Measurements from ENCODE around the gene CA11.

The CA11 gene

DNA sequence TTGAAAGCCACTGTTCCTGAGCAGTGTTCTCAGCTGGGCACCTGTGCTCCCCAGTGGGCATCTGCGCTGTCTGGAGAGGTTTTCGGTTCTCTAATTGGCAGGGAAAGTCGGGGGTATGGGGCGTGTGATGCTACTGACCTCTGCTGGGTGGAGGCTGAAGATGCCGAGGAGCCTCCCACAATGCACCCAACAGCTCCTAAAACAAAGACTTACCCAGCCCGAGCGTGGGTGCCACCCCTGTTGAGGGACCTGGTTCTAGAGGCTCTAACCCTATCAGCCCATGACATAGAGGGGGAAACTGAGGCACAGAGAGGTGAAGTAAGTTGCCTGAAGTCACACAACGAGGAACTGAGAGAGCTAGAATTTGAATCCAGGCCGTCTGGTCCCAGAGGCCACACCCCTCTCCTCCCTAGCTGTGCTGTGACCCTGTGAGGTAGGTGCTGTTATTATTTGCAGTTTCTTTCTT lies 37.2 kb downstream of the CA11 start:
- peak; percentile 68 for DNase-seq
- Histone ChIP-seq H3K9me2 (replicated peaks; ENCODE audit: insufficient read depth, low read length) (no peaks in the 10 kb centered on the region), H3K36me3 (replicated peaks; ENCODE audit: insufficient read depth, low read length) (no peaks in the 10 kb centered on the region), H3K4me3 (ENCODE audit: low read length) (peak overlapping the region; percentile 37; the same call in 1 of the 2 replicates), H3K9me3 (replicated peaks; ENCODE audit: insufficient read depth, low read length) (no peaks in the 10 kb centered on the region), H3K79me2 (ENCODE audit: low read length) (no peaks in the 10 kb centered on the region), H2AFZ (ENCODE audit: low read length) (peak overlapping the region; percentile 78), H3K4me2 (ENCODE audit: low read depth, low read length) (peak overlapping the region; percentile 89), H3K27ac (ENCODE audit: low read length) (no peak overlapping the region), H3K27me3 (replicated peaks; ENCODE audit: insufficient read depth, low read length) (peaks cover 25% of the 10 kb centered on the region), H3F3A (ENCODE audit: insufficient read depth, low read length) (no peaks in the 10 kb centered on the region), H4K20me1 (ENCODE audit: insufficient read depth, low read length) (no peaks in the 10 kb centered on the region), H3K9ac (ENCODE audit: low read length) (no peak overlapping the region), H3K4me1 (ENCODE audit: low read length) (no peaks in the 10 kb centered on the region)
- no peak for TF ChIP-seq EZH2phosphoT487 (IDR thresholded peaks at IDR 0.05; ENCODE audit: low read length)
- TF ChIP-seq, protein P1, sequence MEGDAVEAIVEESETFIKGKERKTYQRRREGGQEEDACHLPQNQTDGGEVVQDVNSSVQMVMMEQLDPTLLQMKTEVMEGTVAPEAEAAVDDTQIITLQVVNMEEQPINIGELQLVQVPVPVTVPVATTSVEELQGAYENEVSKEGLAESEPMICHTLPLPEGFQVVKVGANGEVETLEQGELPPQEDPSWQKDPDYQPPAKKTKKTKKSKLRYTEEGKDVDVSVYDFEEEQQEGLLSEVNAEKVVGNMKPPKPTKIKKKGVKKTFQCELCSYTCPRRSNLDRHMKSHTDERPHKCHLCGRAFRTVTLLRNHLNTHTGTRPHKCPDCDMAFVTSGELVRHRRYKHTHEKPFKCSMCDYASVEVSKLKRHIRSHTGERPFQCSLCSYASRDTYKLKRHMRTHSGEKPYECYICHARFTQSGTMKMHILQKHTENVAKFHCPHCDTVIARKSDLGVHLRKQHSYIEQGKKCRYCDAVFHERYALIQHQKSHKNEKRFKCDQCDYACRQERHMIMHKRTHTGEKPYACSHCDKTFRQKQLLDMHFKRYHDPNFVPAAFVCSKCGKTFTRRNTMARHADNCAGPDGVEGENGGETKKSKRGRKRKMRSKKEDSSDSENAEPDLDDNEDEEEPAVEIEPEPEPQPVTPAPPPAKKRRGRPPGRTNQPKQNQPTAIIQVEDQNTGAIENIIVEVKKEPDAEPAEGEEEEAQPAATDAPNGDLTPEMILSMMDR (IDR thresholded peaks at IDR 0.05; ENCODE audit: low read length): peak; percentile 83

DNA sequence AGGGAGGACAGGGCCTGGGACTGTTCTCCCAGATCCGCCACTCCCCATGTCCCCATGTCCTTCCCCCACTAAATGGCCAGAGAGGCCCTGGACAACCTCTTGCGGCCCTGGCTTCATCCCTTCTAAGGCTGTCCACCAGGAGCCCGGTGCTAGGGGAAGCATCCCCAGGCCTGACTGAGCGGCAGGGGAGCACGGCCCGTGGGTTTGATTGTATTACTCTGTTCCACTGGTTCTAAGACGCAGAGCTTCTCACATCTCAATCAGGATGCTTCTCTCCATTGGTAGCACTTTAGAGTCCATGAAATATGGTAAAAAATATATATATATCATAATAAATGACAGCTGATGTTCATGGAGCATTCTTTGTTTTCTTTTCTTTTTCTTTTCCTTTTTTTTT lies 38.6 kb downstream of the CA11 start:
- Histone ChIP-seq H3F3A (ENCODE audit: insufficient read depth, low read length) (no peaks in the 10 kb centered on the region), H3K27me3 (replicated peaks; ENCODE audit: insufficient read depth, low read length) (peaks cover 35% of the 10 kb centered on the region), H4K20me1 (ENCODE audit: insufficient read depth, low read length) (no peaks in the 10 kb centered on the region), H3K27ac (ENCODE audit: low read length) (no peak overlapping the region), H3K4me1 (ENCODE audit: low read length) (no peaks in the 10 kb centered on the region), H3K79me2 (ENCODE audit: low read length) (no peaks in the 10 kb centered on the region), H3K4me2 (ENCODE audit: low read depth, low read length) (no peak overlapping the region), H3K9me2 (replicated peaks; ENCODE audit: insufficient read depth, low read length) (no peaks in the 10 kb centered on the region), H3K9me3 (replicated peaks; ENCODE audit: insufficient read depth, low read length) (no peaks in the 10 kb centered on the region), H2AFZ (ENCODE audit: low read length) (no peak overlapping the region), H3K9ac (ENCODE audit: low read length) (no peak overlapping the region), H3K36me3 (replicated peaks; ENCODE audit: insufficient read depth, low read length) (no peaks in the 10 kb centered on the region), H3K4me3 (ENCODE audit: low read length) (no peak overlapping the region)
- TF ChIP-seq, protein P1 (IDR thresholded peaks at IDR 0.05; ENCODE audit: low read length): no peak
- TF ChIP-seq EZH2 (optimal IDR thresholded peaks at IDR 0.05; ENCODE audit: low read depth, low read length): no peak
- no peak for TF ChIP-seq EZH2phosphoT487 (IDR thresholded peaks at IDR 0.05; ENCODE audit: low read length)
- DNase-seq: no peak

DNA sequence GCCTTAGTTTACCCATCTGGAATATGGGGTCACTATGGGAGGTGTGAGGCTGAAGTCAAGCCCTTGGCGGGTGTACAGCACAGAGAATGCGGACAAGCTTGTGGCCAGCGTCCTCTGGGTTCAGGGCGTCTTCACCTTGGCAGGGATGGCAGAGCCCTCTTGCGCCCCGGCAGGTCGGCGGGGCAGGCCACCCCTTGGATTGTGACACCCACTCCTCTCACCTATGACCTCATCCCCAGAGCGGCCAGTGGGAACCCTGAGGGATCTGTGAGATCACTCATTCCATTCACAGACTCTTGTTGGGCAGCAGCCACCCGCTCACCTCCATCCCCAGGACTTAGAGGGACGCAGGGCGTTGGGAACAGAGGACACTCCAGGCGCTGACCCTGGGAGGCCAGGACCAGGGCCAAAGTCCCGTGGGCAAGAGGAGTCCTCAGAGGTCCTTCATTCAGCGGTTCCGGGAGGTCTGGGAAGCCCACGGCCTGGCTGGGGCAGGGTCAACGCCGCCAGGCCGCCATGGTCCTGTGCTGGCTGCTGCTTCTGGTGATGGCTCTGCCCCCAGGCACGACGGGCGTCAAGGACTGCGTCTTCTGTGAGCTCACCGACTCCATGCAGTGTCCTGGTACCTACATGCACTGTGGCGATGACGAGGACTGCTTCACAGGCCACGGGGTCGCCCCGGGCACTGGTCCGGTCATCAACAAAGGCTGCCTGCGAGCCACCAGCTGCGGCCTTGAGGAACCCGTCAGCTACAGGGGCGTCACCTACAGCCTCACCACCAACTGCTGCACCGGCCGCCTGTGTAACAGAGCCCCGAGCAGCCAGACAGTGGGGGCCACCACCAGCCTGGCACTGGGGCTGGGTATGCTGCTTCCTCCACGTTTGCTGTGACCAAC lies 39.3 kb downstream of the CA11 start, which contains the start of gene SPACA4:
SPACA4 (plus strand) TSS at position 280 of the 896 bp plus-strand sequence; CDS start at position 517, 237 bp downstream.
- H3K4me1 ChIP-seq (ENCODE audit: low read length): no peaks in the 10 kb centered on the region
- peaks cover 41% of the 10 kb centered on the region for H3K27me3 ChIP-seq (replicated peaks; ENCODE audit: insufficient read depth, low read length)
- H3F3A ChIP-seq (ENCODE audit: insufficient read depth, low read length): no peaks in the 10 kb centered on the region
- TF ChIP-seq EZH2 (optimal IDR thresholded peaks at IDR 0.05; ENCODE audit: low read depth, low read length) (no peak), EZH2phosphoT487 (IDR thresholded peaks at IDR 0.05; ENCODE audit: low read length) (no peak)
- TF ChIP-seq, protein P1 (IDR thresholded peaks at IDR 0.05; ENCODE audit: low read length): no peak
- no peaks in the 10 kb centered on the region for H4K20me1 ChIP-seq (ENCODE audit: insufficient read depth, low read length)
- DNase-seq: no peak
- no peak within 1 kb of the TSS for H3K4me3 ChIP-seq (ENCODE audit: low read length)
- H3K9ac ChIP-seq (ENCODE audit: low read length): no peak within 1 kb of the TSS
- no peak within 1 kb of the TSS for H3K27ac ChIP-seq (ENCODE audit: low read length)
- no peaks in the 10 kb centered on the region for H3K36me3 ChIP-seq (replicated peaks; ENCODE audit: insufficient read depth, low read length)
- no peak within 1 kb of the TSS for H2AFZ ChIP-seq (ENCODE audit: low read length)
- no peaks in the 10 kb centered on the region for H3K79me2 ChIP-seq (ENCODE audit: low read length)
- no peaks in the 10 kb centered on the region for H3K9me2 ChIP-seq (replicated peaks; ENCODE audit: insufficient read depth, low read length)
- H3K9me3 ChIP-seq (replicated peaks; ENCODE audit: insufficient read depth, low read length): no peaks in the 10 kb centered on the region
- no peak within 1 kb of the TSS for H3K4me2 ChIP-seq (ENCODE audit: low read depth, low read length)
